HG03066 (cell line): ENCODE data around the gene RTN4RL1.
"Not testable (repeated sequence)": the region's sequence is repeated elsewhere in the genome, so short reads cannot be mapped to it uniquely, and the experiment has no call there.

Source experiments
- ATAC-seq: cut with Tn5 transposase; IDR thresholded peaks from one replicate; pipeline ENCODE4 v1.9.1; 2021; ENCODE audit warnings: low read depth; ENCODE audit not compliant: unreplicated experiment

Gene RTN4RL1

DNA sequence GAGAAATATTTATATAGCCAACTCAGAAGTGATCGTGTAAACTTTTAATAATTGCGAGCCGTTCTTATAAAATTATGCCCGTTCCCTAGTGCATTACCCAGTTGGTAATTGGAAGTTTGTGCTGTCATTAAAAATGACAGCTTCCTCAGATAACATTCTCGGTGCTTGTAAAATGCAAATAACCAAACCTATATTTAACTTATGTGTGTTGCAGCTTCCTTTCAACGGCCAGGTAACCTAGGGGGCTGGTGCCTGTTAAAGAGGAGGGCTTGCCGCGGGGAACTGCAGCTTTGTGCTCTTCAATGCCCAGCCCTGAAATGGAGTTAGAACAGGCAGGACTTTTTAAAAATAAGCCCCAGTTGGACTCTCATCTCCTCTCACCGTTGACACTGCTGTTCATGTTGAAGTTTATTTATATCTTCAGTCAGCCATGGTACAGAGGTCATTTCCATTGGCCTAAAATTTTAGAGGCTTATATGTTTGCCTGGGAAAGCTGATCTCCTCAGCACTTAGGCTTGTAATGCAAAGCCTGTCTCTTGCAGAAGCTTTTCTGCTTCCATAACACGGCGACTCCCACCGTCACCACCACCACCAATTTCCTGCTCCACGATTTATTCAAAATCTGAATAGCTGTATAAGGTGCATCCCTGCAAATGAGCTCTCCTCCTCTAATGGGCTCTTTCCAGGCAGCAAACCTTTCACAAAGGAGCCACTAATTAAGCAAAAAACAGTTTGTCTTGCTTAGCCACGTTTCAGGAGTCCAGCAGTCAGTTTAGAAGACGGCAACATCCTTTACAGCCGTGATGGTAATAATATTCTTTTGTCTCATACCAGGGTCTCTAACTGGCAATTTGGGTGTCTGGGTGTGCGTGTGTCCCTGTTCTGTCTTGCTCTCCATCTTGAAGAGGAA lies 120.6 kb downstream of the RTN4RL1 start:
- ATAC-seq = no peak

DNA sequence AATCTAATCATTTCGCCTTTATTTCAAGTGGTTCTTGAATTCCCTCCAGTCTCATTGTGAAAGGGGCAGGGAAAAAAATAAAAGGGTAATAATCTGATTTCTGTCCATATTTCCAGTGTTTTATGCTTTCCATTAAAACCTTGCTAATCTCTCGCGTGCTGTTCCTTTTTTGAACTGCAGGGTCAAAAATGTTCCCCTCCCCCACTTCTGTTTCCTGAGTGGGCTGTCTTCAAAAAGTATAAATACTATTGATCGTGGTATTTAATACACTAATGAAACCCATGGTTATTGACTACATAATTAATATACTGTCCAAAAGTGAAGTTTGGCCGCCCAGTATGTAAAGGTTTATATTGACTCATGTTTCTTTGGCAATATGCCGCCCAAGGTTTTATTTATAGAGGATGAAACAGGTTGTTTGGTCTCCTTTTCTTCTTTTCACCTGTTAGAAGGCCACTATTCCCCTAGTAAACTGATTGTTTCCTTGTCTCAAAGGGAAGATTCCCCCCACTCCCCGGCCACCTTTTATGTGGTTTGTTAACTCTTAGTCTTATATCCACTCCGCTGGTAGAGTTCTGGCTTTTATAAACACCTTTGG lies 125.6 kb downstream of the RTN4RL1 start:
- no peak for ATAC-seq

DNA sequence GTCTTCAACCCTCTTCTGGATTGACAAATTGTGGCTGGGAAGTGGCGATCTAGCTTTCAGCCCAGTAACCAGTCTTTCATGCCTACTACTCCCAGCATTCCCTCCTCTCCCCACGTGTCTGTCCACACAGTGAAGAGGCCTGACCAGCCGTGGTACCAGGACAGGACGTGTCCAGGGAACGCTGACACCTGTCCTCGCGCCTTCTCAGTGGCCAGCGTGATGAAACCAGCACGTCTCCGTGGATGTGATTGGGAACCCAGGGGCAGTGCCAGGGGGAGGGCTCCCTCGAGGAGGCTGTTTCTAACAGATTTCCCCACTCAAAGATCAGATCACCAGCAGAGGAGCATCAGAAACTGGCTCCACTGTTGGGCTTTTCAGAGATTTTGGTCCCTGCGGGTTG lies 126.3 kb downstream of the RTN4RL1 start:
- no peak for ATAC-seq

DNA sequence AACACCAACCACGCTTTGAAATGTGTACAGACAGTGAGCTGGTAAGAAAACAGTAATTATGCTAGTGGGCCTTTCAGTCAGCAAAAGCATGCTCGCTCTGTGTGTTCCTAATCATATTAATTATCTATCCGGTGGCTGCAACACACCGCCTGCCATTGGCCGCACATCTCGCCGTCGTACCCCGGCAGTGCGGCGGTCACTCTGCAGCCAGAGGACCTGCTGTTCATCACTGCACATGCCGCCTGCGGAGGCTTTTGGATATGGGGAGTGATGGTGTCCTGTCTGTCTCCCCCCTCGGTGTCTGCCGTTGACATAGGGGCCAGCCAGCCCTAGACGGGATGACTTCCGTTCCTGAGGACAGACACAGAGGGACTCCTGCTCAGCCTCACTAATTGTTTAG lies 126.8 kb downstream of the RTN4RL1 start:
- ATAC-seq = no peak

DNA sequence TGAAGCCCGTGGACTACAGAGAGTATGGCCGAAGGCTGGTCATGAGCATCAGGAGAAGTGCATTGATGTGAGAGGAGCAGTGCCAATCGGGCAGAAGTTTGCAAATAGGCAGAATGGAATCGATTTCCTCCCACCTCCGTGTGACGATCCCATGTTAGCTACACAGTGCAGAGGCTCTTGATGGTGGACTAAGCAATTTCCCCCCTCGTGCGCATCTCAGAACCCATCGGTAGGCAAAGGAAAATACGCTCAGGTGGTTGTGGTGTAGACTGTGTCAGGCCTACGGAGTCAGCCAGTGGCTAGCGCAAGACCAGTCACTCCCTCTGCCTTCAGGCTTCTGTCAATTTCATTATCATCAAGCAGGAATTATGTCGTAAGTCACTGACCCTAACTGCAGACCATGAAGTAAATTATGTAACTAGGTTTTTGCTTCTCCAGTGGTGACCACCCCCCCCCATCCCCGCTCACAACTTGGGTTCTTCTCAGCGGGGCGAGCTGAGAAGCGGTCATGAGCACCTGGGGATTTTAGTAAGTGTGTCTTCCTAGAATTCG lies 128.0 kb downstream of the RTN4RL1 start:
- no peak for ATAC-seq

DNA sequence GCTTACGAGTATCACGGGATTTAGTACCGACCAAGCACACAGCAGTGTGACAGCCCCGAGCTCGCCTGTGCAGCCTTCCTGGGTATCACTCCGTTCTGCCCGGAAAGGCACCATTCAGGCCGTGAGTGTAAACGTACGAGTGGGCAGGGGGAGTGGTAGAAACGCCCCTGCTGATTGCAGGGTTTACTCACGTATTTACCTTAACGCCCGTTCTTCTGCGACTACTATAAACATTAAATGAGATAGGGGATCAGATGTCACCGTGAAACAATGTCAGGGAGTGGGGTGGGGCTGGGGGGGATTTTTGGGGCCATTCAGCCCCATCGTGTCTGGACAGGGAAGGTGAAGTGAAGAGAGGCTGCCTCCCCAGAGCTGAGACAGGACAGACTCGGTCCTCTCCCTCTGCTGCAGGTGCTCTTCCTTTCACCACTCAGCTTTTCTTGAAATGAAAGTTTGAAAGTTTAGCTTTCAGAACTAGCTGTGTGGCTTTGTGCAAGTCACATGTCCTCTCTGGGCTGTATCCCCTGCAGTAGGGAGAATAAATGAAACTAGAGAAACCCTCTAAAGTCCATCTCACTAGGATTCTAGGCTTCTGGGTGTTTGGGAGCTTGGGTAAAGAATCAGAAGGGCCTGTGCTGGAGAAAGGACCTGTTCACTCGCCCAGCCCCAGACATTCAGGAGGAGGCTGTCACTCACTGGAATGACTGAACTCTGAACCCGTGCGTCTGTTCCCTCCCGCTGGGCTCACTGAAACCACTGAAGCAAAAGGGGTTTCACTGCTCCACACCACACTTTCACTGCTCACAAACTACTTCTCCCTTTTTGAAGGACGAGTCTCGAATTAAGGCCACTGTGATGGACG lies 128.7 kb downstream of the RTN4RL1 start:
- ATAC-seq = no peak

DNA sequence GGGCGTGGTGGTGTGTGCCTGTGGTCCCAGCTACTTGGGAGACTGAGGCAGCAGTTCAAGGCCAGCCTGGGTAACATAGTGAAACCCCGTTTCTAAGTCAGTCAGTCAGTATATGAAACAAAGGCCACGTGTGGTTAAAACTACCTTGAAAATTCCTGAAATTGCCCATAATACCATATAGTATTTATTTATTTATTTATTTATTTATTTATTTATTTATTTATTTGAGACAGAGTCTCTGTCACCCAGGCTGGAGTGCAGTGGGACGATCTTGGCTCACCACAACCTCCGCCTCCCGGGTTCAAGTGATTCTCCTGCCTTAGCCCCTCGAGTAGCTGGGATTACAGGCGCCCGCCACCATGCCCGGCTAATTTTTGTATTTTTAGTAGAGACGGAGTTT lies 129.7 kb downstream of the RTN4RL1 start:
- ATAC-seq = not testable (repeated sequence)

DNA sequence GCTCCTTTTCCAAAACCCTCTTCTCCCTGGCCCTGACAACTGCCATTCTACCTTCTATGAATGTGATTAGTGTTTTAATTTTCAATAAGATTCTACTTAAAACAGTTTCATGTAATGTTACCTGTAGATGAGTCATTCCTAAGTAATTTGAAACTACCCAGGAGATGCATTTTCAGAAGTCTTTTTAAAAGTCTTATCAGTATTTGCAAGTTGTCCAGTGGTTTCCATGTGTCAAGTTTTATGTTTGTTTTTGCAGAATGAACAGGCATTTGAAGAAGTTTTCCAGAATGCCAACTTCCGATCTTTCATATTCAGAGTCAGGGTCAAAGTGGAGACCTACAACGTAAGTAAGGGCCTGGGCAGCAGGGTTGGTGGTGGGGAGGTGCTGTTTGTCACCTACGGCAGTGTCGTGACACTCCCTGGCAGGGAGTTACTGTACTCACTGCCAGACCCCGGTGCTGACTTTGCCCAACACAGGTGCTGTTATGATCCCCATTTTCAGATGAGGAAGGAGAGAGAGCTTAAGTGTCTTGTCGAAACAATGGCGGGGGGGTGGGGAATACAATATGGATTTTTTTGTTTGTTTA lies 130.3 kb downstream of the RTN4RL1 start:
- no peak for ATAC-seq

DNA sequence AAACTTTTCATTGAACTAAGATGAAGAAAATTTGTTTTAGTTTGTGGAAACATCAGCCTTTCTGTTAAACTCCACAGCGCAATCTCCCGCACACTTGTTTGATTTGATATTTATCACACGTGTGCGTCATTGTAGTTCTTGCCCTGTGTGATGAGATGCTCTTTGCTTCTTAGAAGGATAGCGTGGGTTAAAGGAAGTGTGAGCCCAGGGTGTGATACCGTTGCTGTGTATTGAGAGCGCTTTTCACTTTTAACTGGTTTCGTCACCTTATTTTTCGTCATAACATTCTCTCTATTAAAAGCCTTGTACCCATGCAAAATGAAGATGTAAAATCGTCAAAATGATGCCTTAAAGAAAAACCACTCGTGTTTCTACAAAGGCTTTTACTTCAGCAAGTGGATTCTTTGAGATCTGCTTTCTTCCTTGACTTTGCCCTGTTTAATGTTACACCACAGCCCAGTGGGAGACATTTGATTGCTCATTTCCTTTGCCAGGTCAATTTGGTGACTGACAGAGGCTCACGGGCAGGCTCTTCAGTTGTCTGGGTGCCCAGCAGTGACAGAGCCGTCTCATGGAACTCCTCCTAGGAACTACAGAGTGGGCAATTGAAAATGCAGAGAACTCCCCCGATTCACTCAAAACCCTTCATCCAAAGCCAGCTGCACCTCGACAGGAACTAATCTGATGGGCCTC lies 134.2 kb downstream of the RTN4RL1 start:
- ATAC-seq = no peak

DNA sequence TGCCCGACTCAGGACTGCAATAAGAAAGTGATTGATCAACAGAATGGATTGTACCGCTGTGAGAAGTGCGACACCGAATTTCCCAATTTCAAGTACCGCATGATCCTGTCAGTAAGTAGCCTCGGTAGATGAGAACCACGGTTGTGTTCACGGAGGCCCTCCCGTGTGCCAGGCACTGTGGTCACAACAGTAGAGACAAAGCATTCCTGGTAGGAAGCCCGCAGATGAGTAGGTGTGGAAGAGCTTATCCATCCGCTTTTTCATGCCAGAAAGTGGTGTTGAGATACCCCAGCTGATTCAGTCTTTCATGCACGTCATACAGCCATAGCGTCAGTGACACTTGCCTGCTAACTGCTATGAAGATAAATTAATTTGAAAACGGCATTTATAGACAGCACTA lies 136.4 kb downstream of the RTN4RL1 start:
- no peak for ATAC-seq
